IgD-negative memory B cell (primary cell): Measurements from ENCODE around the gene USP12. TPM values are rescaled to one million over a fixed set of nuclear protein-coding genes. Genes with fewer than 3 reads are reported as not detected.
"Not testable (repeated sequence)": the region's sequence is repeated elsewhere in the genome, so short reads cannot be mapped to it uniquely, and the experiment has no call there.

Source experiments
- H3K27ac Mint-ChIP-seq, 3 donors: one replicate each; pipeline ENCODE4 v1.8.0; 2020 to 2022; ENCODE audit warnings: mild to moderate bottlenecking in 3 of 3, mixed read lengths in 3 of 3, moderate library complexity in 1 of 3
- H3K27me3 Mint-ChIP-seq: one replicate; pipeline ENCODE4 v1.8.0; 2021; ENCODE audit warnings: mixed read lengths
- H3K36me3 Mint-ChIP-seq: one replicate; pipeline ENCODE4 v1.8.0; 2020; ENCODE audit warnings: mild to moderate bottlenecking, mixed read lengths
- H3K4me1 Mint-ChIP-seq, 3 donors: one replicate each; pipeline ENCODE4 v1.8.0; 2020 to 2022; ENCODE audit warnings: mixed read lengths in 3 of 3, mild to moderate bottlenecking in 1 of 3
- H3K4me3 Mint-ChIP-seq, 4 donors: one replicate each; pipeline ENCODE4 v1.8.0; 2020 to 2022; ENCODE audit warnings: mild to moderate bottlenecking in 4 of 4, mixed read lengths in 4 of 4, moderate library complexity in 3 of 4
- H3K9me3 Mint-ChIP-seq, 3 donors: one replicate each; pipeline ENCODE4 v1.8.0; 2020 to 2021; ENCODE audit warnings: mixed read lengths in 3 of 3, mild to moderate bottlenecking in 1 of 3
- polyA plus RNA-seq: library from polyadenylated mRNA; unstranded; fragments of 300-500 nt; fragmentation: Illumina TruSeq; gene quantifications from one replicate; pipeline ENCODE4 v1.2.3, GENCODE V29; 2021

The USP12 gene, protein sequence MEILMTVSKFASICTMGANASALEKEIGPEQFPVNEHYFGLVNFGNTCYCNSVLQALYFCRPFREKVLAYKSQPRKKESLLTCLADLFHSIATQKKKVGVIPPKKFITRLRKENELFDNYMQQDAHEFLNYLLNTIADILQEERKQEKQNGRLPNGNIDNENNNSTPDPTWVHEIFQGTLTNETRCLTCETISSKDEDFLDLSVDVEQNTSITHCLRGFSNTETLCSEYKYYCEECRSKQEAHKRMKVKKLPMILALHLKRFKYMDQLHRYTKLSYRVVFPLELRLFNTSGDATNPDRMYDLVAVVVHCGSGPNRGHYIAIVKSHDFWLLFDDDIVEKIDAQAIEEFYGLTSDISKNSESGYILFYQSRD
- polyA plus RNA-seq: 18.8 TPM

DNA sequence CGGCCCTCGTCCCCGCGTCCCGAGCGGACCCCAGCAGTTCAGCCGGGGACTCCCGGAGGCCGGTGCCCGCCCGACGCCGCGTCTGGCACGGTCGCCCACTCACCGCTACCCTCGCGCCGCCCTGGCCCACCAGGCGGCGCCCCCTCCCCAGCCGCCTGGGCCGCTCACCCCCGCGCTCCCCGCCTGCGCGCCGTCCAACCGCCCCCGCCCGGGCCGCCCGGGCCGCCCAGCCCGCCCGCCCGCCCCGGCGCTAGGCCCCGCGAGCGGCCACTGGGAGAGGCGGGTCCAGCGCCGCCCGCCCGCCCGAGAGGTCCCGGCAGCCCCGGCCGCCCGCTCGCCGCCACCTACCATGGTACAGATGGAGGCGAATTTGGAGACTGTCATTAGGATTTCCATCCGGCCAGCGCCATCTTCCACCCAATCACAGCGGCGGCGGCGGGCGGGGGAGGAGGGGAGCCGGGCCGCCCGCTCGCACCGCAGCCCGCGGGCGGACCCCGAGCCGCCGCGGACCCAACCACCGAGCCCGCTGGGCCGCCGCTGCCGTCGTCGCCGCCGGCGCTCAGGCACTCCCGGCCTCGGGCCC, at the start of gene USP12:
USP12 (minus strand) TSS at position 568 of the 583 bp plus-strand sequence; CDS start at position 396, 172 bp downstream.
- H3K27ac Mint-ChIP-seq: peak within 1 kb of the TSS; percentile 97
- H3K27me3 Mint-ChIP-seq: no peaks in the 10 kb centered on the region
- H3K4me1 Mint-ChIP-seq: peaks cover 45 to 54% (median 52%) of the 10 kb centered on the region in 3 donors

DNA sequence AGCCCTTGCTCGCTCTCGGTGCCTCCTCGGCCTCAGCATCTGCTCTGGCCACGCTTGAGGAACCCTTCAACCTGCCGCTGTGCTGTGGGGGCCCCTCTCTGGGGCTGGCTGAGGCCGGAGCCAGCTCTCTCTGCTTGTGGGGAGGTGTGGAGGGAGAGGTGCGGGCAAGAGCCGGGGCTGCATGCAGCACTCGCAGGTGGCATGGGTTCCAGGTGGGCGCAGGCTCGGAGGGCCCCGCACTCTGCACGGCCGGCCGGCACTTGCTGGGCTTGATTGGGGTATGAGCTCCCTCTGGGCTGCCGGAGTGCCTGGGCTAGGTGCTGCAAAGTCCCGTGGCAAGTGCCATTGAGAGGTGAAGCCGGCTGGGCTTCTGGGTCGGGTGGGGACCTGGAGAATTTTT, 48.0 kb upstream of the USP12 start:
- no peaks in the 10 kb centered on the region for H3K36me3 Mint-ChIP-seq
- peaks cover 17% of the 10 kb centered on the region for H3K27me3 Mint-ChIP-seq
- no peak overlapping the region for H3K4me3 Mint-ChIP-seq
- H3K27ac Mint-ChIP-seq: no peak overlapping the region
- H3K9me3 Mint-ChIP-seq: peaks cover 0 to 4% (median 1%) of the 10 kb centered on the region in 3 donors
- peaks cover 5 to 12% (median 7%) of the 10 kb centered on the region in 3 donors for H3K4me1 Mint-ChIP-seq

More for the DNA sequence above, at the start of gene USP12:
- H3K9me3 Mint-ChIP-seq: no peaks in the 10 kb centered on the region
- no peaks in the 10 kb centered on the region for H3K36me3 Mint-ChIP-seq
- peak within 1 kb of the TSS; percentile 96 to 99 (median 97) for H3K4me3 Mint-ChIP-seq

DNA sequence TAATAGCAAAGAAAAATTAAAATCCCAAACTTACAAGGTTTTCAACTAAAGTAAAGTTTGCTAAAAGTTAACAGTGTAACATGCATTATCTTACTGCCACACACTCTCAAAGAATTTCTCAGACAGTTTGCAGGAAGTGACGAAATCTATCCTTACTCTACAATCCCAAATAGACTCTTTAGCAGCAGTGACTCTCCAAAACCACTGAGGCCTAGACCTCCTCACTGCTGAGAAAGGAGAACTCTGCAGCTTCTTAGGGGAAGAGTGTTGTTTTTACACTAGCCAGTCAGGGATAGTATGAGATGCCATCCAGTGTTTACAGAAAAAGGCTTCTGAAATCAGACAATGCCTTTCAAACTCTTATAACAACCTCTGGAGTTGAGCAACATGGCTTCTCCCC, 47.2 kb upstream of the USP12 start:
- not testable (repeated sequence) for H3K9me3 Mint-ChIP-seq, H3K27ac Mint-ChIP-seq, H3K36me3 Mint-ChIP-seq, H3K4me3 Mint-ChIP-seq
- peaks cover 5 to 12% (median 7%) of the 10 kb centered on the region in 3 donors for H3K4me1 Mint-ChIP-seq
- H3K27me3 Mint-ChIP-seq: peaks cover 15% of the 10 kb centered on the region

DNA sequence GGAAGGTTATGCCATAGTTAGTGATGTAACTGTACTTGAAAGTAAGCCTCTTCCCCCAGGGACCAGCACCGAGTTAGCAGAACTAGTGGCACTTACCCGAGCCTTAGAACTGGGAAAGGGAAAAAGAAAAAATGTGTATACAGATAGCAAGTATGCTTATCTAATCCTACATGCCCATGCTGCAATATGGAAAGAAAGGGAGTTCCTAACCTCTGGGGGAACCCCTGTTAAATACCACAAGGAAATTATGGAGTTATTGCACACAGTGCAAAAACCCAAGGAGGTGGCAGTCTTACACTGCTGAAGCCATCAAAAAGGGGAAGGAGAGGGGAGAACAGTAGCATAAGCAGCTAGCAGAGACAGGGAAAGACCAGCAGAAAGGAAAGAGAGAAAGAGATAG, 46.2 kb upstream of the USP12 start:
- not testable (repeated sequence) for H3K4me3 Mint-ChIP-seq, H3K36me3 Mint-ChIP-seq, H3K27ac Mint-ChIP-seq, H3K9me3 Mint-ChIP-seq
- H3K4me1 Mint-ChIP-seq: peaks cover 5 to 11% (median 7%) of the 10 kb centered on the region in 3 donors
- peaks cover 14% of the 10 kb centered on the region for H3K27me3 Mint-ChIP-seq

DNA sequence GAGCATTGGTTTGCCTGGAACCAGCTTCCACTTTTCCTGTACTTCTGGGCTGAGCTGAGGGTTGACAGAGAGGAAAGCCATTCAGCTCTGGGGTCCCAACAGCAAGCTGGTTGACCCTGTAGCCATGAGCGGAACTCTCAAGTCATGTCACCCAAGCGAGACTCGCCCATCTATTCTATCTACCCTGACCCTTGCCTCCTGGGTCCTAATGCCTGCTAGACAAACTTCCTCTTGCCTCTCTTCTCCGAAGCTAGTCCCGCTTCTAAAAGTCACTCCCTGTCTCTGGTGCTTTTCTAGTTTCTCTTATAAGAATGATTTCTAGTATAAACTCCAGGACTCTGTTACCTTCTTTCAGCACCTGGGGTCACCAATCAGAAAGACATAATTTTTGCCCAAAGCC, 41.8 kb upstream of the USP12 start:
- H3K27me3 Mint-ChIP-seq, H3K27ac Mint-ChIP-seq, H3K4me1 Mint-ChIP-seq, H3K4me3 Mint-ChIP-seq, H3K36me3 Mint-ChIP-seq, H3K9me3 Mint-ChIP-seq: not testable (repeated sequence)

DNA sequence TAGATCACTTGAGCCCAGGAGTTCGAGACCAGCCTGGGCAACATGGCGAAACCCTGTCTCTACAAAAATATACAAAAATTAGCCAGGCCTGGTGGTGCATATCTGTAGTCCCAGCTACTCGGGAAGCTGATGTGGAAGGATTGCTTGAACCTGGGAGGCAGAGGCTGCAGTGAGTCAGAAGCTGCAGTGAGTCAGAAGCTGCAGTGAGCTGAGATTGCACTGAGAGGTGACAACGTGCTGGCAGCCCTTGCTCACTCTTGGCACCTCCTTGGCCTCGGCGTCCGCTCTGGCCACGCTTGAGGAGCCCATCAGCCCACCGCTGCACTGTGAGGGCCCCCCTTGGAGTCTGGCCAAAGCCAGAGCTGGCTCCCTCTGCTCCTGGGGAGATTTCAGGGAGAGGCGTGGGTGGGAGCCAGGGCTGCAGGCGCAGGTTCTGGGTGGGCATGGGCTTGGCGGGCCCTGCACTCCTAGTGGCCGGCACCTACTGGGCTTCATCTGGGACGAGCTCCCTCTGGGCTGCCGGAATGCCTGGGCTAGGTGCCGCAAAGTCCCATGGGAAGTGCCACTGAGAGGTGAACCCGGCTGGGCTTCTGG, 40.3 kb upstream of the USP12 start:
- Mint-ChIP-seq H3K9me3 (no peaks in the 10 kb centered on the region), H3K4me1 (no peaks in the 10 kb centered on the region), H3K36me3 (peaks cover 2% of the 10 kb centered on the region), H3K4me3 (no peak overlapping the region), H3K27ac (no peak overlapping the region), H3K27me3 (peaks cover 3% of the 10 kb centered on the region)

DNA sequence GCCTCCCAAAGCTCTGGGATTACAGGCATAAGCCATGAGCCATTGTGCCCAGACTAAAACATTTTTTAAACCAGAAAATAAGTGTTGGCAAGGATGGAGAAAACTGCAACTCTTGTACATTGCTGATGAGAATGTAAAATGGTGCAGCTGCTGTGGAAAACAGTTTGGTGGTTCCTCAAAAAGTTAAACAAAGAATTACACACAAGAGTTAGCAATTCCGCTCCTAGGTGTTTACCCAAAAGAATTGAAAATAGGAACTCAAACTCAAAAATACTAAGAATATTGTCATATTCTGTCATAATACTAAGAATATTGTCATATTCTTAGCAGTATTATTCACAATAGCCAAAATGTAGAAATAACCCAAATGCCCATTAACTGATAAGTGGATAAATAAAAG, 39.7 kb upstream of the USP12 start:
- no peak overlapping the region for H3K4me3 Mint-ChIP-seq
- no peaks in the 10 kb centered on the region for H3K9me3 Mint-ChIP-seq
- peaks cover 2% of the 10 kb centered on the region for H3K36me3 Mint-ChIP-seq
- H3K4me1 Mint-ChIP-seq: no peaks in the 10 kb centered on the region
- no peak overlapping the region for H3K27ac Mint-ChIP-seq
- peaks cover 3% of the 10 kb centered on the region for H3K27me3 Mint-ChIP-seq

DNA sequence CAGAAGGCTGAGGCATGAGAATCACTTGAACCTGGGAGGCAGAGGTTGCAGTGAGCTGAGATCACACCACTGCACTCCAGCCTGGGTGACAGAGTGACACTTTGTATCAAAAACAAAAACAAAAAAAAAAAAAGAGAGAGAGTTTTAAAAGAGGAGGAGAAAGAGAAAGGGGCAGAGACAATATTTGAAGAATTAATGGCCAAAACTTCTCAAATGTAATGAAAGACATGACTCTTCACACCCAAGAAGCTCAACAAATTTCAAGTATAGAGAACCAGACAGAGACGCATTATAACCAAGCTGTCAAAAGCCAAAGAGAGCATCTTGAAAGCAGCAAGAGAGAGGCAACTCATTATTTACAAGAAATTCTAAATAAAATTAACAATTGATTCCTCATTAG, 36.9 kb upstream of the USP12 start:
- peaks cover 2% of the 10 kb centered on the region for H3K36me3 Mint-ChIP-seq
- H3K4me1 Mint-ChIP-seq: no peaks in the 10 kb centered on the region
- peaks cover 1% of the 10 kb centered on the region for H3K27me3 Mint-ChIP-seq
- H3K9me3 Mint-ChIP-seq: no peaks in the 10 kb centered on the region
- H3K27ac Mint-ChIP-seq: no peak overlapping the region
- H3K4me3 Mint-ChIP-seq: no peak overlapping the region

DNA sequence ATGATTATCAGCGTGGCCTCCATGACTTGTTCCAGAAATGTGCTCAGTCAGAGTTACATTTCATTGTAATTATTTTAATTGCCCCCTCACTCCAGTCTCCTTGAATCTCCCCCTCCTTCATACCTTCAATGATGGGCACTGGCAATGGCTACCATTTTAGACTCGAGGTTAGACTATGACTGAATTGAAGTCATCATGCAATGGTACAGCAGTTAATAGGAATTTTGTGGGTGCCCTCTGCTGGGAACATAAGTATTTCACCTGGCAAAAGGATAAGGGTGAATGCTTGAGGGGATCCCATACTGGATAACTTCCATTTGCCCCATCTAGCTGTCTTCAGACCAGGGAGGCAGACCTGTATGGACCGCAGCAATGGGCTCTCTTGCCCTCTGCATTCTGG, 32.2 kb upstream of the USP12 start:
- no peaks in the 10 kb centered on the region for H3K27me3 Mint-ChIP-seq
- H3K36me3 Mint-ChIP-seq: peaks cover 2% of the 10 kb centered on the region
- no peak overlapping the region for H3K27ac Mint-ChIP-seq
- no peaks in the 10 kb centered on the region for H3K9me3 Mint-ChIP-seq
- no peaks in the 10 kb centered on the region for H3K4me1 Mint-ChIP-seq
- H3K4me3 Mint-ChIP-seq: no peak overlapping the region

DNA sequence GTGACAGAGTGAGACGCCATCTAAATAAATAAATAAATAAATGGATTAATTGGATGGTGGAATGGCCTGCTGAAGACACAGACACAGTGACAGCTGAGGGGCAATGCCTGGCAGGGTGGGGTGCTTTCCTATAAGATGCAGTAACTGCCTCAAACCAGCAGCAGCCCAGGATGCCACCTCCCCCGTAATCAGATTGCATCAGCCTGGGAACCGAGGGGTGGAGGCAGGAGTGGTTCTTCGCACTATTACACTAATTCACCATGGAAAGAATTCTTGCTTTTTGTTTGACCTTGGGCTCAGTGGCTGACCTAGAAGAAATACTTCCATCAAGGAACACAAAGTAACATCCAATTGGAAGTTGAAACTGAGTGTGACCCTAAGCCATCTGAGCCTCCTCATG, 31.6 kb upstream of the USP12 start:
- H3K27ac Mint-ChIP-seq: no peak overlapping the region

DNA sequence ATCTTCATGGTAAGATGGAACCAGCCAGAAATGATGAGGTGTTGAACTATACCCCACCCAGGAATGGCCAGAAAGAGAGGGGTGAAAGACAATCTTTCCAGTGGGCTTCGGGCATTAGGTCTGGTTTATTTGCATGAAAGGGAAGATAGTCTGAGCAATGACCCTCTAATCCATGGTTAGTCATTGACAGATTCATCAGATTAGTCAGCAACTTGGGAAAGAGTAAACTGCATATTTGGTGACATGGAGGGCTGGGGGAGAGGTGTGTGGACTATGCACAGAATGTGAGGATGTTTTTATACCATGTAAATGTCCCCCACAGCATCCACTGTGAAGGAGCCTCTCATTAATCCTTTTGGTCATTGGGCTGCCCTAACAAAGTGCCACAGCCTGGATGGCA, 30.1 kb upstream of the USP12 start:
- Mint-ChIP-seq H3K9me3 (no peaks in the 10 kb centered on the region), H3K4me3 (no peak overlapping the region), H3K4me1 (no peaks in the 10 kb centered on the region), H3K36me3 (no peaks in the 10 kb centered on the region), H3K27ac (no peak overlapping the region), H3K27me3 (no peaks in the 10 kb centered on the region)

More for the DNA sequence above, 31.6 kb upstream of the USP12 start:
- peaks cover 2% of the 10 kb centered on the region for H3K36me3 Mint-ChIP-seq
- no peaks in the 10 kb centered on the region for H3K27me3 Mint-ChIP-seq
- H3K4me1 Mint-ChIP-seq: no peaks in the 10 kb centered on the region
- no peak overlapping the region for H3K4me3 Mint-ChIP-seq
- H3K9me3 Mint-ChIP-seq: no peaks in the 10 kb centered on the region

DNA sequence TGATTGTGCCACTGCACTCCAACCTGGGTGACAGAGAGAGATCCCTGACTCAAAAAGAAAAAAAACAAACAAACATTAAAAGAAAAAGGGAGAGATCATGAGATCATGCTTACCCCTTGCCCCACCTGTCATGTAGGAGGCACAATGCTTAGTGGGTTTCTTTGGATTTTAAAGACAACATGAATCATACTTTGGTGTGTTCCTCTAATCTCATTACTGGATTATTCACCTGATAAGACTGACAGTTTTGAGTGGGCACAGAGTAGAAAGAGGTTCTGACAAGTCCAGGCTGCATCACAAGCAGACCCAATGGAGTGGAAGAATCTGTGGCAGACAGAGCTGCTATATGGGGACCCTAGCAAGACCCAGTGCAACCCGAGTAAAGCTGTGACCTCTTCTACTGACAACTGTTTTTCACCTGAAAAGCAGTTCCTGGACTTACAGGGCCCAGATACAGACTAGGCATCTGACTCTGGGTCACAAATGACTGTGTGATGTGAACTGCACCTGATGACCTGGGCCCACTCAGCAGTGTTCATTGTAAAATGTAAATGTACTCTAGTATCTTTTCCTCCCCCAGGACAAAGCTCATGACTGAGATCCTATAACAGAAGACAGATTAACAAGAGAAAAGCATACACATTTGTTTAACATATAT, 28.9 kb upstream of the USP12 start:
- Mint-ChIP-seq H3K36me3 (peaks cover 2% of the 10 kb centered on the region), H3K4me1 (no peaks in the 10 kb centered on the region), H3K27me3 (peaks cover 2% of the 10 kb centered on the region), H3K27ac (no peak overlapping the region), H3K4me3 (no peak overlapping the region), H3K9me3 (no peaks in the 10 kb centered on the region)

DNA sequence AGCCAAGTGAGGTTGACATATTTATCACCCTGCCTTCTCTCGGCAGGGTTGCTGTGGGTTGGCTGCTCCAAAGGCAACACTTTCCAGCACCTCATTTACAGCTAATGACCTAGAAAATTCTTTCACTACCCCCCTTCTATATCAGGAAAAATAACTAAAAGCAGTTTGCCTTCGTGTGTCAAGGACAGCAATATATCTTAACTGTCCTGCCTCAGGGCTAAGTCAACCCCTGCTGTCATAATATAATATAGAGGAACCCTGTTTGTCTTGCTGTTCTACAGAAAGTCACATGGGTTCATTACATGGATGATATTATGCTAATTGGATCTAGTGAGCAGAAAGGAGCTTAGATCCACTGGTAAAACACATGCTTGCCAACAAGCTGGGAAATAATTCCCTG, 28.1 kb upstream of the USP12 start:
- no peaks in the 10 kb centered on the region for H3K9me3 Mint-ChIP-seq
- no peak overlapping the region for H3K4me3 Mint-ChIP-seq
- H3K36me3 Mint-ChIP-seq: peaks cover 2% of the 10 kb centered on the region
- peaks cover 5% of the 10 kb centered on the region for H3K27me3 Mint-ChIP-seq
- H3K4me1 Mint-ChIP-seq: peaks cover 0 to 2% (median 0%) of the 10 kb centered on the region in 3 donors
- H3K27ac Mint-ChIP-seq: no peak overlapping the region

DNA sequence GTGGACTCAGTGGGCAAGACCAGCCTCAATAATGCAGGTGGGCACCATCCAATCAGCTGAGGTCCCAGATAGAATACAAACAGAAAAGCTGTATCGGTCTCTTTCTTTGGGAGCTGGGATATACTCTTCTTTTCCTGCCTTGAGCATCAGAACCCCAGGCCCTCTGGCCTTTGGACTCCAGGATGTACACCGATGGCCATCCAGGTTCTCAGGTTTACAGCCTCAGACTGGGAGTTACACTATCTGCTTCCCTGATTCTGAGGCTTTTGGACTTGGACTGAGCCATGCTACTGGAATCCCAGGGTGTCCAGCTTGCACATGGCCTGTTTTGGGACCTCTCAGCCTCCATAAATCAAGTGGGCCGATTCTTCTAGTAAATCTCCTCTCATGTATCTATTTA, 27.6 kb upstream of the USP12 start:
- H3K9me3 Mint-ChIP-seq: no peaks in the 10 kb centered on the region
- peaks cover 2% of the 10 kb centered on the region for H3K36me3 Mint-ChIP-seq
- peaks cover 5% of the 10 kb centered on the region for H3K27me3 Mint-ChIP-seq
- no peak overlapping the region for H3K4me3 Mint-ChIP-seq
- peaks cover 0 to 2% (median 0%) of the 10 kb centered on the region in 3 donors for H3K4me1 Mint-ChIP-seq
- H3K27ac Mint-ChIP-seq: no peak overlapping the region
